NCI-H82 treated with DMSO at 0.1 percent for 48 hours (cell line): Measurements from ENCODE around the gene PRM1.

Experiments
- DNase-seq: peaks from one replicate; lab custom pipeline; 2025; ENCODE audit not compliant: unreplicated experiment; lab: John Stamatoyannopoulos, UW

Gene PRM1

GRCh38 chr16:11239644-11240632 is 41.2 kb downstream of the PRM1 start:
- DNase-seq = no peak

GRCh38 chr16:11238272-11239202 is 42.6 kb downstream of the PRM1 start:
- no peak for DNase-seq

- no peak for DNase-seq
These were observed 44.5 kb downstream of the PRM1 start for GRCh38 chr16:11236461-11237254.

- DNase-seq = no peak
These were observed 45.5 kb downstream of the PRM1 start for GRCh38 chr16:11235703-11235991.

GRCh38 chr16:11234884-11235702 is 46.0 kb downstream of the PRM1 start:
- DNase-seq = no peak

- no peak for DNase-seq
These were observed 47.3 kb downstream of the PRM1 start for GRCh38 chr16:11233727-11234376.

GRCh38 chr16:11232852-11233726 is 48.0 kb downstream of the PRM1 start:
- no peak for DNase-seq

GRCh38 chr16:11232302-11232851 is 48.8 kb downstream of the PRM1 start:
- DNase-seq = no peak

- DNase-seq = no peak
These were observed 49.7 kb downstream of the PRM1 start for GRCh38 chr16:11231367-11231970.
